Activated T-cell treated with anti-CD3 and anti-CD28 coated beads, Interleukin-2, amount 50 U/mL, for 1 hour (primary cell): ENCODE results near the gene C20orf141.
A peak's percentile ranks its signal among the peaks of the same experiment; 100 is the strongest.
"Not testable (repeated sequence)": the region's sequence is repeated elsewhere in the genome, so short reads cannot be mapped to it uniquely, and the experiment has no call there.

ENCODE experiments used
- DNase-seq: peaks from one replicate; pipeline ENCODE4 v3.0.0-alpha.2; 2020

Gene C20orf141

DNA sequence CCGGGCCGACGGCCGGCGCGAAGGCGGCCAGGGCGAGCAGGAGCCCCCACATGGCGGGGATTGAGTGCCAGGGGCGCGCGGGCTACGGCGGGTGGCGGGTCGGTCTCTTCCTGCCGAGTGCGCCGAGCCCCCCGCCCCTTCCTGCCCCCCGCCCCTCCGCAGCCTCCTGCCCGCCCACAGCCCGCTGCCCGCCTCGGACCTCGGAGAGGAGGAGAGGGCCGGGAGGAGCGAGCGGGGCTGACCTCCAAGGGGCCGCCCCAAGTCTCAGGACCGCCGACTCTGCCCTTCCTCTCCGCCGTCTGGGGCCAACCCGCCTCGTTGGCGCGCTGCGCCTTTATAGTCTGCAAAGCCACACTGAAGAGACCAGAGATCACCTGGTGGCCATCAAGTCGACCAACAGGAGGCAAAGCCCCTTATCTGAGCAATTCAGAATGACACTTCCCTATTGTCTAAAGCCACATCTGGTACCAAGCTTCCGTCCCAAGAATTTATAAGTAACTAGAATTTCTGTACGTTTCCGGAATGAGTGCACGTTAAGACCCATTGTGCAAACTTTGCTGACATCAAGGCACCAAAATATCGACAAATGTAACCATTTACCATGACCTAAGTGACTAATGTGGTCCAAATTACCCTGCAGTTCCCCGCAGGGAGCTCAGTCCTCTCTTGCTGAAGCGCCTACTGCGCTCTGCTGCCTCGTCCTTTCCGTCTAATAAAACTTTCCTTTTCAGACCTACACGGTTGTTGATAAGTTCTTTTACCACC lies 14.1 kb upstream of the C20orf141 start, which contains the start of gene CPXM1:
TSS of gene CPXM1 (minus strand) at position 107 of the 765 bp plus-strand sequence. CDS start at position 52, 55 bp downstream.
- peak; percentile 32 for DNase-seq

DNA sequence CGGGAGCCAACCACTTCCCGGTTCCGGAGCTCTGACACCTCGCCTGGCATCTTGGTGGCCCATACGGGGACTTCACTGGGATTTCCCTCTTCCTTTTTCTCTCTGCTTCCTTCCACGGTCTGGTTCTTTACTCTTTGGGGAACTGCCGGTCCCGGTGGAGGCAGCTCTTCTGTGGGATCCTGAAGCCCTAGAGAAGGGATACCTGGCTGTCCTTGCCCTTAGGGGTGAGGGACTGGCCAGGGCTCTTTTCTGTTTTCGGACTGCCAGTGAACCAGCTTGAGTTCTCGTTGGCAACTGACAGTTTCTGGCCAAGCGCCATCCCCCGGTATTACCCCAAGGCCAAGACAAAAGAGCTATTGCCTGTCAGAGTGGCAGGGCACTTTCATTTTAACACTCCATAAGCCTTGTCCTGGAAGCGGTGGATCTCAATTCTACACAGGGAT lies 13.5 kb upstream of the C20orf141 start:
- DNase-seq, result no peak

DNA sequence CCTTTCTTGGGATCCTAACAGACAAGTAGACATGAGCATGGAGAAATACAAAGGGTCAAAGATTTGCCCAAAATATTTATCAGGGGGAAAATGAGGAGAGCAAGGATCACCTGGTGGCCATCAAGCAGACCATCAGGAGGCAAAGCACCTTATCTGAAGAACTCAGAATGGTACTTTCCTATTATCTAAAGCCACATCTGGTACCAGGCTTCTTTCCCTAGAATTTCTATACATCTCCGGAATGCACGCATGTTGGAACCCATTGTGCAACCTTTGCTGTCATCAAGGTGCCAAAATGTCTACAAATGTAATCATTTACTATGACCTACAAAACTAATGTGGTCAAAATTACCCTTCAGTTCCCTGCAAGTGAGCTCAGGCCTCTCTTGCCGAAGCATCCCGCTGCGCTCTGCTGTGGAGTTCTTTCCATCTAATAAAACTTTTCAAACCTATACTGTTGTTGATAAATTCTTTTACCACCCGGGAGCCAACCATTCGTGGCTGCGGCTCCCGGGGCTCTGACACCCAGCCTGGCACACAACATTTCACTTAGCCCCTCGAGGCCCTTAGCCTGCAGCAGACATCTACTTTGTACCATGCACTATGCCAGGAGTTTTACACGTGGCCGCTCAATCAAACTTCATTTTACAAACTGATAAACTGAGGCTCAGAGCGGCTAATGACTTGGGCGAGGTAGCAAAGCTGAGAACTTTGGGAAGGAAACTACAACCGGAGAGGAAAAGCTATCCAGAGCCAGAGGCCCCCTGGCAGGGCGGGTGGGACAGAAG lies 10.6 kb upstream of the C20orf141 start:
- no peak for DNase-seq

DNA sequence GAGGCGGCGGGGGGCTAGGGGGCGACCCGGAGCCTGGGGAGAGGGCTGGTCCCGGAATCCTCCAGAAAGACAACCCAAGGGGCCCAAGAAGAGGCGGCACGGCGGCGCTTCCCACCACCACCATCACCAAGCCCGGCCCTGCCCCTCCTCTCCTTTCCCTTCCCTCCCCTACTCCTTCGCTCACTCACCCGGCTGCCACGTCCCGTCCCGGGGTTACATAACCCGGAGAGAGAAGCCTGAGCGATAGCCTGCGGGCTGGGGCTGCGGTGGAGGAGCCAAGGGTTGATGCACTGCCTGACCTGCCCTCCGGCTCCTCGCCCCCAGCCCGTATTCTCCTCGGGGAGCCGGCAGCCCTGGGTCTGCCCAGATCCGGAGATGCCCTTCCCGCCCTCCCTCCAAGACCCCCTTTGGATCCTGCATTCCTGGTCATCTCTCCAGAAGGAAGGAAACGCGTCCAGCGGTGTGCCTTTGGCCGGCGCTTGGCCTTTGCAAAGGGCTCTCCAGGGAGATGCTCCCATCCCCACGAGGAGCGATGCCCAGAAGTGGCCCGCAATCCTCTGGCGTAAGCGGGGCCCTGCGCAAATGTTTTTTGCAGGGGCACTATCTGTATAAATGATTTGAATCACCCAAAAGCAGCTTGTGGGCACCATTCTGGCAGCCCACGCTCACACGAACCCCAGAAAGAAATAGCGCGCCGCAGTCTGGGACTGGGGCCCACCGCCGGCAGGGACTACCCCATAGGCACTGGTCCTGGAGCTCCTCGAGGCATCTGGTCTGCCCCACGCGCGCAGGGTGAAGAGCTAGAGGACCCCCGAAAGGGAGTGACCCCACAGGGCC lies 9.7 kb upstream of the C20orf141 start:
- no peak for DNase-seq

DNA sequence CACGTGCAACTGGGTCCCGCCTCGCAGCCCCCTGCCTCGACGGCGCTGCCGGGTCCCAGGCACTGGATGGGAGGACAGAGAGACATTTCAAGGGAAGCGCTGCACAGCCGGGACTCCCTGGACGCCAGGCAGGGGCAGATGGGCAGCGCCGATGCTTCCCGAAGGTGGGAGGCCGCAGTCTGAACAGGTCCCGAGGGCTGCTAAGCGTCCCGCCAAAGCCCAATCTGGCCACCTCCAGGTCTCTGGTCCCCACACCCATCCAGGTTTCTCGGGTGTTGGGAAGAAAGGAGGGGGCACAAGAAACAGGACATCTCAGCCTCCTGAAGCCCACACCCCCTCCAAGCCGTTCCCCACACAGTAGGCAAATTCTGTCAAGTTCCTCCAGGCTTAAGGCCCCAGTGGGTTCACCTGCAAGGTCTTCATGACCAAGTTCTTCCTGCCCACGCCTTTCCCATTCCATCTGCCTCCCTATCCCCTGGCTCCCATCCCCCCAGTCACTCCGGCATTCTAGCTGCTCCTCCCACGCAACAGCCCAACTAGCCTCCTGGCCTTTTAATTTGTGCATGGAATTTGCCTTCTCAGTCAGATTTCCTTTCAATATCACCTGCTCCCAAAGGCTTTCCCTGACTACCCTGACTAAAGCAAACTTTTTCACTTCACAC lies 9.0 kb upstream of the C20orf141 start:
- DNase-seq, result no peak

DNA sequence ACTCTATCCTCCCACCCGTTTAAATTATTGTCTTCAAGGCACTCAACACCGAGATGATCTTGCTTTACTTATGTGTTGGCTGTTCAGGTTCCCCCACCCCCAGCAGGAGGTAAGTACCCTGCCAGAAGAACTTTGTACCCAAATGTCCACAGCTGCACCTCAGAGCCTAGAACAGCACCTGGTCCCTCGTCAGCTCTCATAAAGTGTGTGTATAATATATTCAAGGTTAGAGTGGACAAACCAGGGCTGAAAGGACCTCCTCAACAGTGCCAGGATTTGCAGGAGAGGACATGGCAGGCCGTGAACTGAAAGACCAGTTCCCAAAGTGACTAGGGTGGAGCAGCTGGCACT lies 8.5 kb upstream of the C20orf141 start:
- no peak for DNase-seq

DNA sequence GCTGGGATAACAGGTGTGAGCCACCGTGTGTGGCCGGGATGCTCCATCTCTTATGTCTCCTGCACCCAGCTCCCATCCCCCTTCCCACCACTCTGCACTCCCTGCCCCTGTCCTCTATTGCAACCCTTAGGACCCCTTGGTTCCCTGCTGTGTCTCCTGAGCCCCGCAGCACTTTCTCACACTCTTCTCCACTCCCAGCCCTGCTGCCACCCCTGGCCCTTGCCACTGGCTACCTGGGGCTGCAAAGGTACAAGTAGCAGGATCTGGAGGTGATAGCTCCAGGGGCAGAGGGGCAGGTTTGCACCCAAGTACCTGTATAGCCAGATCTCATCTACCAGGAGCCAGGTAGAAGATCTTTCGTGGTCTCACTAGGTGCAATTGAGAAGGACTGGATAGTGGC lies 7.8 kb upstream of the C20orf141 start:
- no peak for DNase-seq

DNA sequence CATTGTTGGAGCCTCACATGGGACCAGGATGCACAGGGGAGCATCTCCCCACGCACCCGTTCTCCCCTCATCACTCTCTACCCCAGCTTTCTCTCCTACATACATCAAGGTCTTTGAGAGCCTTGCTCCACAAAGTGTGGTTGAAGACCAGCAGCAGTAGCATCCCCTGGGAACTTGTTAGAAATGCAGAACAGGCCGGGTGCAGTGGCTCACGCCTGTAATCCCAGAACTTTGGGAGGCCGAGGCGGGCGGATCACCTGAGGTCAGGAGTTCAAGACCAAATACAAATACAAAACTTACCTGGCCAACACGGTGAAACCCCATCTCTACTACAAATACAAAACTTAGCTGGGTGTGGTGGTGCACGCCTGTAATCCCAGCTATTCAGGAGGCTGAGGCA lies 6.9 kb upstream of the C20orf141 start:
- not testable (repeated sequence) for DNase-seq

DNA sequence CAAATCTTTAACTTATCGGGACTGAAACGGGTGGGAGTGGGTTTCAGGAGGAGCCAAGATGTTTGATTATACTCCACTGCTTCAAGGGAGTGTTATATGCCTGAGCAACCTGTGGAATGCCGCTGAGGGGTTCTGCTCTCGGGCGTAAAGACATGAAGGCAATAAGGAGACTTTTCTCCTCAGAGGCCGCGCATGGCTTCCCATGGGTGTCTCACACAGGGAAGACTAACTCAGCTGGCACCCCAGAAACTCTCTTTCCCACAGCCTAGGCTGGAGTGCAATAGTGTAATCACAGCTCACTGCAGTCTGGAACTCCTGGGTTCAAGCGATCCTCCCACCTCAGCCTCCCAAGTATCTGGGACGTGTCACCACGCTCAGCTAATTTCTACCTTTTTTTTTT lies 5.1 kb upstream of the C20orf141 start:
- no peak for DNase-seq

DNA sequence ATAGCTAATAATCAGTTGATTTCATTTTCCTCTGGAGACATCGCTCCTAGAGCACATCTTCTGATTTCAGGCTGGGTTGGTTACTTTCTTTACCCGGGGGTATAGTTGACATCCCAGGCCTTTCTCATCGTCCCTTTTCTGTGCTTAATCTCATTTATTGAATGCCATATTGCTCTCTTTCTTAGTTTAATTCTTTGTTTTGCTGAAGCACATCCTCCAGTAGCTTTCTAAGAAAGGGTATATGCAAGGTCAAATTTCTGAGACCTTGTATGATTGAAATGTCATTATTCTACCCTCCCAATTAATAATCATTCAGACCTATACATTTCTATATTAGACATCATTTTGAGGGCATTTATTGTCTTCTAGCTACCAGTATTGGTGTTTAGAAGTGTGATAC lies 2.6 kb upstream of the C20orf141 start:
- DNase-seq, result no peak

DNA sequence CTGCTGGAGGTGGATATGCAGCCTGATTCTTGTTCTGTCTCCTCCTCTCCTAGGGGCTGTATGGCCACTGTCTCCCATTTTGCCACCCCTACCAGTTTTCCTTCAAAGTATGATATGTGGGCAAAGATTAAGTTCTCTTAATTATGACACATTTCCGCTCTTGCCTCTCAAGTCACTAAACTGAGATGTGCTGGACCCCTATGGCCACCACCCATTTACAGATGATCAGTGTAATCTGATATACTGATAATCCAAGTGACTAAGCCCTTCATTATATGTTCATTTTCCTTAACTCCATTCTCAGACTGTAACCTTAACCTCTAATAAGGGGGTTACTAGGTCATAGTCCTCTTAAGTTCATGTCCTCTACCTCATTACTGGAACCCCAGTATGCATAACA lies 711 bp upstream of the C20orf141 start:
- no peak for DNase-seq

DNA sequence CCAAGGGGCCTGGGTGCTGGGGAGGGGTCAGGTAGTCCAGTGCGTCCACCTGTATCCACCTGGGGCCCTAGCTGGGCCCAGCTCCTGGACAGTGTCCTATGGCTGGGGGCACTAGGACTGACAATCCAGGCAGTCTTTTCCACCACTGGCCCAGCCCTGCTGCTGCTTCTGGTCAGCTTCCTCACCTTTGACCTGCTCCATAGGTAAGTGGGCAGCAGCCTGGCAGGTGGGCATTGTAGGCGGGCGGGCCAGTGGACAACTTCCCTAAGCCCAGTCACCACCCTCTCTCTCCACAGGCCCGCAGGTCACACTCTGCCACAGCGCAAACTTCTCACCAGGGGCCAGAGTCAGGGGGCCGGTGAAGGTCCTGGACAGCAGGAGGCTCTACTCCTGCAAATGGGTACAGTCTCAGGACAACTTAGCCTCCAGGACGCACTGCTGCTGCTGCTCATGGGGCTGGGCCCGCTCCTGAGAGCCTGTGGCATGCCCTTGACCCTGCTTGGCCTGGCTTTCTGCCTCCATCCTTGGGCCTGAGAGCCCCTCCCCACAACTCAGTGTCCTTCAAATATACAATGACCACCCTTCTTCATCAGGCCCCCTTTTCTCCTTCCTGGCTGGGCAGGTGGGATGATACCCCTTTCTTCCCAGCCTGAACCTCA lies 584 bp downstream of the C20orf141 start:
- no peak for DNase-seq

DNA sequence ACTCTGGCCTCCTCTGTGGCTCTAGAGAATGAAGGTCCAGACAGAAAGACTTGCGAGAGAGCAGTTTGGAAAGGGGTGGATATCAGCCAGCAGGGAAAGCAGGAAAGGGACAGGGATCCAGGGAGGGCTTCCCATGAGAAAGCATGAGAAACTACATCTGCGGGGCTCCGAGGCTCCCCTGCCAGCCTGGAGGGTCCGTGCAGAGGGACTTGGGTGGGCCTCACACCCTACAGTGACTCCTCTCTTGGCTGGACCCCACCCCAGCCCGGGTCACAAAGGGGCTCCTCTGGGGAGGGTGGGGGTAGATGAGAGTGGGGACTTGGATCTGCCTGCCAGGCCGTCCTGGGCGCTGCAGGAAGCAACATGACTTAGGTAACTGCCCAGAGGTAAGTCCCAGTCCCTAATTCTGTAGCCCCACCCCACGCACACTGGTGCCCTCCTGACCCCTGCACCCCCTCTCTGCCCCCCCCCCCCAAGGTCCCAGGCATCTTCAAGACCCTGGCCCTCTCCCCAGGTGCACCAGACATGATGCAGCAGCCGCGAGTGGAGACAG lies 1.3 kb downstream of the C20orf141 start, which contains the start of gene TMEM239:
TSS of gene TMEM239 (plus strand) at position 335 of the 553 bp plus-strand sequence. CDS start at position 526, 191 bp downstream.
- DNase-seq, result no peak

DNA sequence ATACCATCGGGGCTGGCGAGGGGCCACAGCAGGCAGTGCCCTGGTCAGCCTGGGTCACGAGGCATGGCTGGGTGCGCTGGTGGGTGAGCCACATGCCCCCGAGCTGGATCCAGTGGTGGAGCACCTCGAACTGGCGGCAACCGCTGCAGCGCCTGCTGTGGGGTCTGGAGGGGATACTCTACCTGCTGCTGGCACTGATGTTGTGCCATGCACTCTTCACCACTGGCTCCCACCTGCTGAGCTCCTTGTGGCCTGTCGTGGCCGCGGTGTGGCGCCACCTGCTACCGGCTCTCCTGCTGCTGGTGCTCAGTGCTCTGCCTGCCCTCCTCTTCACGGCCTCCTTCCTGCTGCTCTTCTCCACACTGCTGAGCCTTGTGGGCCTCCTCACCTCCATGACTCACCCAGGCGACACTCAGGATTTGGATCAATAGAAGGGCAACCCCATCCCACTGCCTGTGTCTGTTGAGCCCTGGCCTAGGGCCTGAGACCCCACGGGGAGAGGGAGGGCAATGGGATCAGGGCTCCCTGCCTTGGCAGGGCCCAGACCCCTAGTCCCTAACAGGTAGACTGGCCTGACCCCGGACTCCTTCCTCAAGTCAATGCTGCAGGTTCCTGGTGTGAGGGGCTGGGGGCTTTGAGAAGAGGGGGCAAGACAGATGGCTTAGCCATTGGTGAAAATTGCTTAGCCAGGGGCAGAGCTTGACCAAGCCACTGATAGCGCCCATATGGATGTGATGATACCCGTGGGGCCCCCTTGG lies 2.0 kb downstream of the C20orf141 start:
- no peak for DNase-seq

DNA sequence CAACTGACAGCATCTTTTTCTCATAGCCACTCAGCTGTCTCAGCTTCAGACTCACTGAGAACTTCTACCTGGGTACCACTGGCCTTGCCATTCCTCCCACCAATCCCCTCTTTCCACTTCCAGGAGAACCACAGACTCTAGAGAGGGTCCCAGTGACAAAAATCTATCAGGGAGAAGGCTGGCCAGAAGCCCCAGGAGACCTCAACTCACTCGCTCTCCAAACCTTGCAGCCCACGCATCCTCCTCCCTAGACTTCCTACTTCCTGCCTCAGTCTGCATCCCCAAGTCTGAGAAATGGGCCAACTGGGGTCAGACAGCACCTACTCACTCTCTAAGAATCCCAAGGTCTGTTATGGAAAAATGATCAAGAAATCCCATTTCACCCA lies 2.5 kb downstream of the C20orf141 start:
- DNase-seq, result no peak

DNA sequence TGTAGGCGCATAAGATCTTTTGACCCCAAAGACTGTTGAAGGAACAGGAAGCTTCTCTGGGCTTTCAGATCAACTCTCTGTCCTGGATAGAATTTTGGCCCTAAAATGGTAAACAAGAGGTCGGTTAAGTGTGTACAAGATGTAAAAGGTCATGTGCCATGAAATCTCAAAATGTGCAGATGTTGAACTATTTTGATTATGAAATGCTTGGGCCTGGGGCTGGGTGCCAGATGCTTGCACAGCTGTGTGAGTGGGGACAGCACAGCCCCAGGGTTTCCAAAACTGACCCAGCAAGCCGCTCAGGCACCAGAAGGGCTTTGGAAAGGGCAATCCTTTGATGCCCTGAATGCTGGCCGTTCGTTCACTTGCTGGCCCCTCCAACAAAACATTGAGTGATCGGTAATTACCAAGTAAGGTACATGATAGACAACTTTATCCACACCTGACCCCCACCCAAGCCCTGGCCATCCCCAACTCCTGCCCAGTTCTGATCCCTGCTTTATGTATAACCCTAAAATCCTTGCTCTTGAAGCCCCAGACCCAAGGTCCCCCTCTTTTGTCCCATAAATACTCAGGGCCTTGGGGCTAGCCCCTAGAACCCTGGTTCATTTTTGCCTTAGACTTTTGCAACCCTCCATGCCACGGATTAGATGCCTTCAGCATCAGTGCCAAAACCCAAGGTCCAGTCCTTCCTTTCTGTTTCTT lies 3.3 kb downstream of the C20orf141 start:
- DNase-seq, result no peak

DNA sequence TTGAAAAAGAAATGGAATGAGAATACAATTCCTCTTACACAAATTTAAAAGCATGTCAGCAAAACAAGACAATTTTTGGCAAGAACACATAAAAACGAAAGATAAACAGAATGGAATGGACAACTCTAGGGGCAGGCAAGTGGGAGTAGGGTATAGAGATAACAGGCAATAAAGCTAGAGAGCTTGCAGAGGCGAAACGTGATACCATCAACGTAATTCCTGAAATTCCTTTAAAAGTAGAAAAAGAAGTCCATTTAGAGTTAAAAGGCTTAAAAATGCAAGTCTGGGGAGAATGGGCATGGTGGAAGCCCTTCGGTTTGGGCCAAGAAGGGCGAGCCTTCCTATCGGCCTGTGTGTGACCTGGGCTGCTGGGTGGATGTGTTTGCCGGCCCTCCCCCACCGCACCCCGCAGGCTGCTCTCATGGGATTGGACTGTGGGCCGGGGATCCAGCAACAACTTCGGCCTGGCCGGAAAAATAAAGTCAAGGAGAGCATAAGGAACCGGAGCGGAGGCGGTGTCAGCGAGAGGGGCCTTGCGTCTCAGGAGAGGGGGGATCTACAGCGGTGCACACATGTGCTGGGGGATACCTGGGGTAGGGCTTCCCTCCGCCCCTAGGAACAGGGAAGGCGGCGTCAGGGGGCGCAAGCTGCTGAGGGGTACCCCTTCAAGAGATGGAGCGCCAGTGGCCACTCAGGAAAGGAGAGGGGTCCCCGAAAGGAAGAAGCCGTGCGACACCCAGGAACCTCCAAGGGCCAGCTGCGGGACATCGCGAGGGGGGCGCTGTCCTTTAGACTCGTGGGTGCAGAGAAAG lies 5.5 kb downstream of the C20orf141 start:
- no peak for DNase-seq

DNA sequence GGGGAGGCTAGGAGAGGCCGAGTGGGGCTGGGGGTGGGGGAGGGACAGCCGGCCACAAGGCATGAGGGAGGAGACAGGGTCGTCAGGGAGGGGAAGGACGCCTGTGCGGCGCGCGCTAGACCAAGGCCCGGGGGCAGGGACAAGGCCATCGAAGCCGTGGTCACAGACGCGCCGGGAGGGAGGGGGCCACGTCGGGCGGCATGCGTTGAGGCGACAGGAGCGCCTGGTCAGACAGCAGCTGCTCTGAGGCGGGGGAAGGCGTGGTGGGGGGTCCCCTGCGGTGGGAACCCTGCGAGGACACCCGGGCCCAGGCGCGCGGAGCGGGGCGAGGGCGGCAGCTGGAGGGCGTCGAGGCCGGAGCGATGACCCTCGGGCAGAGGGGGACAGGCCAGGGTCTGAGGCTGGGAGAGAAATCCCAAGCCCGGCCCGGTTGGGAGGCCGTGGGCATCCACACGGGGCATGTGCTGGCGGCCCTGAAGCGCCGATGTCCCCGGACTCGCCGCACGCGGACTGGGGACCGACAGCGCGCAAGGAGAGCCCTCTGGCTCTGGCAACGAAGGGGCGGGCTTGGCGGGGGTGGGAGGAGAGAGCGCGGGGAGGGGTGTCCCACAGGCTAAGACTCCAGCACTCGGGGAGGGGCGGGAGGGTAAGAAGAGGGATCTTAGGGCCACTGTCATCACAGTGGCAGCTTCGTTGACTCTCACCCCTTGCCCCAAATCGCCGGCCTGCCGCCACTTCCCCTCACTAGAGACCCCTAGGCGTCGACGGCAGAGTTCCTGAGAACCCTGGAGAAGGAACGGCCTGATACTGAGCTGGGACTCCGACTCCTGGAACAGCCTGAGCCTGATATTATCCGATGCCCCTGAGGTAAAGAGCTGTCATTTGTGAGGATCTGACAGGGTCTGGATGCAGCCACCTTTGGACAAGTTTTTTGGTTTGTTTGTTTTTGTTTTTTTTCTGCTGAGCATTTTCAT lies 6.4 kb downstream of the C20orf141 start:
- DNase-seq, result no peak
